HepG2 (cell line): Measurements from ENCODE around the gene EGFL8. TPM values are rescaled to one million over a fixed set of nuclear protein-coding genes. Genes with fewer than 3 reads are reported as not detected.

Source experiments
- ATAC-seq: fragments of 200-7000 bp; cut with Tn5 transposase; 3 replicates; pipeline ENCODE4 v1.9.1; 2020; ENCODE audit warnings: mild to moderate bottlenecking, moderate library complexity
- BruUV-seq: library from RNA; stranded (reverse); fragments of 400-500 nt; replicated peaks from 2 replicates; lab custom pipeline; 2021; lab: Mats Ljungman, UMichigan
- CTCF ChIA-PET: fragments of 300-600 bp; formaldehyde crosslinking; extraction: SDS; loops from one replicate; lab custom pipeline; 2021; ENCODE audit warnings: low total read pairs, inconsistent platforms, low intra/inter-chr PET ratio; lab: Yijun Ruan, JAX
- POLR2A ChIA-PET: fragments of 350-600 bp; sonication (Branson Sonifier 250); formaldehyde crosslinking; loops from one replicate; lab custom pipeline; 2020; ENCODE audit warnings: antibody characterized with exemption, inconsistent platforms; lab: Yijun Ruan, JAX
- DNase-seq: peaks from one replicate; pipeline ENCODE4 v3.0.0-alpha.2; 2015; ENCODE audit warnings: low spot score
- FAIRE-seq: peaks from 3 replicates; lab custom pipeline; 2011; peaks lifted over from hg19 to GRCh38; lab: Jason Lieb, UNC
- H2AFZ ChIP-seq: one replicate; pipeline ENCODE4 v1.6.1; 2011; ENCODE audit warnings: low read length, inconsistent platforms
- H3K27ac ChIP-seq: fragments of 300-600 bp; 3 replicates; pipeline ENCODE4 v1.8.0; 2011; ENCODE audit warnings: mixed run types, mild to moderate bottlenecking, mixed read lengths, low read length, inconsistent platforms; ENCODE audit not compliant: insufficient read depth; ENCODE audit errors: extremely low read length
- H3K27me3 ChIP-seq, 2 experiments: fragments of 200-600 bp in 1 of 2; 2 replicates in 1 of 2; 3 replicates in 1 of 2; pipeline versions ENCODE4 v1.6.0 to v1.8.0; 2011; ENCODE audit warnings: low read length in 2 of 2, mild to moderate bottlenecking in 2 of 2, moderate library complexity in 2 of 2, inconsistent platforms in 1 of 2; ENCODE audit not compliant: insufficient read depth in 2 of 2, control insufficient read depth in 1 of 2
- H3K36me3 ChIP-seq, 2 experiments: fragments of 200-600 bp in 1 of 2; replicated peaks in 1 of 2; 2 replicates in 1 of 2; 3 replicates in 1 of 2; pipeline versions ENCODE4 v1.5.1 to v1.8.0; 2011; ENCODE audit warnings: low read length in 2 of 2, inconsistent platforms in 1 of 2; ENCODE audit not compliant: insufficient read depth in 2 of 2, control insufficient read depth in 1 of 2
- H3K4me1 ChIP-seq: 2 replicates; pipeline ENCODE4 v1.5.1; 2012; ENCODE audit warnings: low read length, inconsistent platforms; ENCODE audit not compliant: insufficient read depth
- H3K4me2 ChIP-seq: 2 replicates; pipeline ENCODE4 v1.6.0; 2011; ENCODE audit warnings: low read depth, low read length, inconsistent platforms
- H3K4me3 ChIP-seq, 3 experiments: fragments of 200-600 bp in 1 of 3; sonication (generic), shearing (Covaris generic) in 1 of 3; replicated peaks in 1 of 3; 2 replicates each; pipeline ENCODE4 v1.5.1; 2011 to 2016; ENCODE audit warnings: low read length in 3 of 3, inconsistent platforms in 2 of 3, low read depth in 2 of 3, mild to moderate bottlenecking in 2 of 3, control low read depth in 1 of 3, mixed read lengths in 1 of 3; ENCODE audit not compliant: insufficient read depth in 1 of 3
- H3K79me2 ChIP-seq: one replicate; pipeline ENCODE4 v1.6.1; 2011; ENCODE audit warnings: low read length, inconsistent platforms; ENCODE audit not compliant: insufficient read depth
- H3K9ac ChIP-seq: 2 replicates; pipeline ENCODE4 v1.6.0; 2011; ENCODE audit warnings: mild to moderate bottlenecking, low read depth, low read length, inconsistent platforms; ENCODE audit not compliant: insufficient read depth
- H3K9me3 ChIP-seq: 2 replicates; pipeline ENCODE4 v1.5.1; 2012; ENCODE audit warnings: mild to moderate bottlenecking, low read length
- H4K20me1 ChIP-seq: 2 replicates; pipeline ENCODE4 v1.6.0; 2011; ENCODE audit warnings: inconsistent platforms, mild to moderate bottlenecking, low read length, moderate library complexity; ENCODE audit not compliant: insufficient read depth
- CTCF ChIP-seq: sonication (generic); formaldehyde crosslinking; IDR thresholded peaks from 2 replicates; pipeline ENCODE4 v1.5.0; 2020; ENCODE audit warnings: mild to moderate bottlenecking, missing genetic modification reagents, moderate library complexity
- GZF1 ChIP-seq: sonication (generic); formaldehyde crosslinking; IDR thresholded peaks from 2 replicates; pipeline ENCODE4 v1.5.1; 2020; ENCODE audit warnings: mild to moderate bottlenecking, missing genetic modification reagents
- HNF1B ChIP-seq: sonication (generic); formaldehyde crosslinking; IDR thresholded peaks from 2 replicates; pipeline ENCODE4 v1.5.1; 2020; ENCODE audit warnings: mild to moderate bottlenecking, moderate library complexity, missing genetic modification reagents
- POLR2AphosphoS2 ChIP-seq: IDR thresholded peaks from 2 replicates; pipeline ENCODE4 v1.6.1; 2011; ENCODE audit warnings: low read depth, low read length, improper control_type of control experiment
- RAD21 ChIP-seq: fragments of 450-650 bp; formaldehyde crosslinking; IDR thresholded peaks from 2 replicates; pipeline ENCODE4 v1.5.0; 2020; ENCODE audit warnings: mild to moderate bottlenecking
- SMC3 ChIP-seq: IDR thresholded peaks from 2 replicates; pipeline ENCODE4 v1.6.1; 2011; ENCODE audit warnings: low read length, improper control_type of control experiment
- SPEN ChIP-seq: sonication (generic); formaldehyde crosslinking; IDR thresholded peaks from 2 replicates; pipeline ENCODE4 v1.5.1; 2020; ENCODE audit warnings: low read depth, mild to moderate bottlenecking, missing genetic modification reagents
- STAG1 ChIP-seq: sonication (generic); formaldehyde crosslinking; IDR thresholded peaks from 2 replicates; pipeline ENCODE4 v1.4.0; 2020; ENCODE audit warnings: missing genetic modification reagents
- ZBTB33 ChIP-seq: sonication (generic); formaldehyde crosslinking; IDR thresholded peaks from 2 replicates; pipeline ENCODE4 v1.4.0; 2020; ENCODE audit warnings: missing genetic modification reagents
- ZNF205 ChIP-seq: IDR thresholded peaks from 2 replicates; pipeline ENCODE4 v1.6.1; 2018; ENCODE audit warnings: missing biosample characterization, missing genetic modification reagents
- ZNF501 ChIP-seq: sonication (generic); formaldehyde crosslinking; IDR thresholded peaks from 2 replicates; pipeline ENCODE4 v1.5.1; 2020; ENCODE audit warnings: mild to moderate bottlenecking, moderate library complexity, missing genetic modification reagents
- ZSCAN31 ChIP-seq: sonication (generic); formaldehyde crosslinking; IDR thresholded peaks from 2 replicates; pipeline ENCODE4 v1.5.0; 2020; ENCODE audit warnings: low read depth, mild to moderate bottlenecking, missing genetic modification reagents
- WGBS: methylation state at CpG from one replicate; pipeline ENCODE4 v1.1.6; 2017; ENCODE audit warnings: low lambda C conversion rate; 5-methylcytosine and 5-hydroxymethylcytosine counted together
- in situ Hi-C: cut with HindIII; loops from 2 replicates; pipeline ENCODE4 v1.10.0; 2017; ENCODE audit warnings: low pct_unique_long_range_greater_than_20kb; ENCODE audit not compliant: extremely low pct_ligation_motif_present
- intact Hi-C: fragments of 100-400 bp; cut with micrococcal nuclease; formaldehyde crosslinking; loops from one replicate; pipeline ENCODE4 v1.10.0; 2022; ENCODE audit not compliant: unreplicated experiment
- polyA plus RNA-seq, 8 experiments: library from polyadenylated mRNA; depleted of rRNA in 3 of 8; stranded (reverse) in 7 of 8; unstranded in 1 of 8; fragments of >200 nt; fragmentation: Illumina TruSeq in 4 of 8; extraction: Trizol in 4 of 8; gene quantifications; 2 replicates each; pipeline versions ENCODE4 v1.2.1 to v1.2.3, GENCODE V29; 2011 to 2016; ENCODE audit warnings: low read depth in 4 of 8, missing spikeins in 1 of 8, mixed read lengths in 1 of 8; ENCODE audit not compliant: insufficient read depth in 1 of 8
- total RNA-seq, 5 experiments: library from RNA; depleted of rRNA; stranded (reverse); fragments of >200 nt; fragmentation: Illumina TruSeq; extraction: Trizol; gene quantifications; 2 replicates each; pipeline ENCODE4 v1.2.3, GENCODE V29; 2016; ENCODE audit warnings: low read depth in 1 of 5

The EGFL8 gene
- total and polyA plus RNA-seq, 2 of the 13 experiments (the other 11 are each of a cell fraction or from before 2014, with no cell fraction given): 10.0 to 11.5 TPM

GRCh38 chr6:32116674-32117073, 47.7 kb upstream of the EGFL8 start:
- peak; percentile 26; the same call in 2 of the 3 replicates for ATAC-seq
- ChIA-PET POLR2A (interaction anchor here (0.8 to 1.6 kb wide), 3 partner anchors 12 to 69 kb away, joined by 3 to 8 read pairs (median 4); partner anchors contain the start of gene ATF6B), CTCF (interaction anchor here (0.7 to 1.6 kb wide), 3 partner anchors 30 to 436 kb away, joined by 3 to 6 read pairs (median 4); partner anchors contain the start of genes LY6G5C and PPT2)
- Histone ChIP-seq H3K9me3 (no peaks in the 10 kb centered on the region), H3K4me2 (no peak overlapping the region), H3K27ac (no peak overlapping the region), H3K79me2 (no peaks in the 10 kb centered on the region), H3K4me1 (peaks cover 31% of the 10 kb centered on the region), H3K9ac (no peak overlapping the region), H3K4me3 (no peak overlapping the region), H2AFZ (no peak overlapping the region), H4K20me1 (no peaks in the 10 kb centered on the region), H3K36me3 (peaks cover 15 to 44% of the 10 kb centered on the region in 2 experiments), H3K27me3 (no peaks in the 10 kb centered on the region)
- intact Hi-C loops (loop anchor here (5.0 kb wide), 1 partner anchor 81 kb away; no protein-coding TSS in a partner anchor), in situ Hi-C loops (loop anchor here (5.0 kb wide), 1 partner anchor 36 kb away; the partner anchor contains the start of genes PPT2 and PRRT1)
- FAIRE-seq: peak; percentile 47
- BruUV-seq: no TSS peak
- DNase-seq: peak; percentile 44
- TF ChIP-seq GZF1 (CRISPR knock-in tag): no peak
- no peak for TF ChIP-seq SPEN (CRISPR knock-in tag)
- TF ChIP-seq STAG1 (CRISPR knock-in tag): peak; percentile 38
- TF ChIP-seq POLR2AphosphoS2: no peak
- no peak for TF ChIP-seq ZNF205
- TF ChIP-seq SMC3: peak; percentile 52; the same call in 1 of the 2 replicates
- peak; percentile 16; the same call in 1 of the 2 replicates for TF ChIP-seq ZBTB33 (CRISPR knock-in tag)
- TF ChIP-seq ZSCAN31 (CRISPR knock-in tag): no peak
- 0 out of 2 replicates have a peak, but pooled peaks have one; percentile 32 for TF ChIP-seq ZNF501 (CRISPR knock-in tag)
- 0 out of 2 replicates have a peak, but pooled peaks have one; percentile 16 for TF ChIP-seq HNF1B (CRISPR knock-in tag)
- TF ChIP-seq RAD21 (CRISPR knock-in tag): 0 out of 2 replicates have a peak, but pooled peaks have one; percentile 21
- peak; percentile 68 for TF ChIP-seq CTCF (CRISPR knock-in tag)
- WGBS: 94% methylated on average over 7 of the region's 7 CpGs
